ENCODE results near the gene COL26A1. TPM values are rescaled to one million over a fixed set of nuclear protein-coding genes. Genes with fewer than 3 reads are reported as not detected.

Gene COL26A1
- total and polyA plus RNA-seq, 4 donors: 0.05 to 4.7 (median 0.28) TPM

GRCh38 chr7:101554584-101555268 lies 192.1 kb downstream of the COL26A1 start:
- ATAC-seq (ENCODE audit: insufficient read depth, low FRiP score) (no peak), DNase-seq (no peak)
- TF ChIP-seq CTCF (IDR thresholded peaks at IDR 0.05; ENCODE audit: control extremely low read depth, extremely low read depth): no peak
- WGBS, 2 donors: 84 to 91% methylated on average over 6 of the region's 6 CpGs
- Histone ChIP-seq H3K9ac (ENCODE audit: insufficient read depth in 1 of 2, low read length in 2 of 2) (no peak overlapping the region), H3K4me1 (ENCODE audit: control insufficient read depth in 5 of 5, insufficient read depth in 5 of 5, low read length in 5 of 5) (no peaks in the 10 kb centered on the region), H3K9me3 (ENCODE audit: control insufficient read depth in 4 of 4, insufficient read depth in 3 of 4, low read length in 3 of 4) (no peaks in the 10 kb centered on the region), H3K27ac (ENCODE audit: low read depth in 1 of 2, low read length in 1 of 2) (no peak overlapping the region), H3K27me3 (ENCODE audit: control insufficient read depth in 3 of 3, insufficient read depth in 3 of 3, low read length in 2 of 3) (no peaks in the 10 kb centered on the region), H3K4me3 (no peak overlapping the region), H3K36me3 (ENCODE audit: control insufficient read depth in 4 of 4, insufficient read depth in 4 of 4, low read length in 4 of 4) (no peaks in the 10 kb centered on the region)

- no peaks in the 10 kb centered on the region for H3K36me3 ChIP-seq (ENCODE audit: control insufficient read depth in 4 of 4, insufficient read depth in 4 of 4, low read length in 4 of 4)
- DNase-seq (no peak), ATAC-seq (ENCODE audit: insufficient read depth, low FRiP score) (no peak)
- 80 to 87% methylated on average over 12 of the region's 12 CpGs for WGBS, 2 donors
- no peaks in the 10 kb centered on the region for H3K9me3 ChIP-seq (ENCODE audit: control insufficient read depth in 4 of 4, insufficient read depth in 3 of 4, low read length in 3 of 4)
- no peak overlapping the region for H3K4me3 ChIP-seq
- H3K27ac ChIP-seq (ENCODE audit: low read depth in 1 of 2, low read length in 1 of 2): no peak overlapping the region
- TF ChIP-seq CTCF (IDR thresholded peaks at IDR 0.05; ENCODE audit: control extremely low read depth, extremely low read depth): no peak
- no peaks in the 10 kb centered on the region for H3K4me1 ChIP-seq (ENCODE audit: control insufficient read depth in 5 of 5, insufficient read depth in 5 of 5, low read length in 5 of 5)
- no peak overlapping the region for H3K9ac ChIP-seq (ENCODE audit: insufficient read depth in 1 of 2, low read length in 2 of 2)
- no peaks in the 10 kb centered on the region for H3K27me3 ChIP-seq (ENCODE audit: control insufficient read depth in 3 of 3, insufficient read depth in 3 of 3, low read length in 2 of 3)
These were observed 192.7 kb downstream of the COL26A1 start for GRCh38 chr7:101555269-101555920.

- Histone ChIP-seq H3K4me3 (no peak overlapping the region), H3K27ac (ENCODE audit: low read depth in 1 of 2, low read length in 1 of 2) (no peak overlapping the region), H3K4me1 (ENCODE audit: control insufficient read depth in 5 of 5, insufficient read depth in 5 of 5, low read length in 5 of 5) (no peaks in the 10 kb centered on the region), H3K9me3 (ENCODE audit: control insufficient read depth in 4 of 4, insufficient read depth in 3 of 4, low read length in 3 of 4) (no peaks in the 10 kb centered on the region), H3K27me3 (ENCODE audit: control insufficient read depth in 3 of 3, insufficient read depth in 3 of 3, low read length in 2 of 3) (no peaks in the 10 kb centered on the region), H3K9ac (ENCODE audit: insufficient read depth in 1 of 2, low read length in 2 of 2) (no peak overlapping the region), H3K36me3 (ENCODE audit: control insufficient read depth in 4 of 4, insufficient read depth in 4 of 4, low read length in 4 of 4) (no peaks in the 10 kb centered on the region)
- ATAC-seq (ENCODE audit: insufficient read depth, low FRiP score) (no peak), DNase-seq (no peak)
- WGBS, 2 donors: 78 to 91% methylated on average over 3 of the region's 3 CpGs
- TF ChIP-seq CTCF (IDR thresholded peaks at IDR 0.05; ENCODE audit: control extremely low read depth, extremely low read depth): no peak
These were observed 193.2 kb downstream of the COL26A1 start for GRCh38 chr7:101555921-101556275.
